ENCODE data around the gene MACROH2A1.

Gene MACROH2A1

DNA sequence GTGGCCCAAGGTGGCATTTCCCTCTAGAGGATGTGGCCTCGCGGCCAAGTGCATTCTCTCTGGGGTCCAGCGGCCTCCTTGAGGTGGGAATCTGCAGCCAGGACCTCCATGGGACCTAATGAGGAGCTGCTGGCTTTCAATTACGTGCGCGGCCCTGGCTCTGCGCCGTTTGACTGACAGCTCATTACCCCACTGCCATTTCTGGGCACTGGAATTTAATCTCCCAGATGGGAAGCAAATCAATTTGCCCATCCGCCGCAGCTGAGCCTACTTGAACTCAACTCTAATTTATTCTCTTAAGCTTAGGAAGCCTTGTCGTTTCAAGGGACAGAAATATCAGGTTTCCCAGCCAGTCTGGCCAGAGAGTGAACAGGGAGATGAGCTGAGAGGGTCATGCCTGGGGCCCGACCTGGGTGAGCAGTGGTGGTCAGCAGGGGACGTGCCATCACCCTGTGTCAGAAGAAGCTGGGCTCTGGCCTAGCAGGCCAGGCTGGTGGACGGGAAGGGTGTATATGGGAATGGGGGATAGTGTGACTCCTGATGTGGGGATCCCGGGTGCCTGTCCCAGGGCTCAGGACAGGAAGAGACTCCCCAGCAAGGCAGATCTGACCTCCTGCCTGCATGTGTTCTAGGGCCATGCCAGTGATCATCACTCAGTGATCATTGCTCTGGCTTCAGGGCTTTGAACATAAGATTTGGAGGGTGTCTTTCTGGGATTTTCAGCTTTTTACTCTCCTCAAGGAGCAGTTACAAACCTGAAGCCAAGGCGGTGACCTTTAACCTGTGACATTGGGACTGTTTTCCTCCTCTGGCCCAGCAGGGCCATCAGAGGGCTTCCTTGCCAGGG, 69.7 kb downstream of the MACROH2A1 start:
- DNase-seq: no peak

DNA sequence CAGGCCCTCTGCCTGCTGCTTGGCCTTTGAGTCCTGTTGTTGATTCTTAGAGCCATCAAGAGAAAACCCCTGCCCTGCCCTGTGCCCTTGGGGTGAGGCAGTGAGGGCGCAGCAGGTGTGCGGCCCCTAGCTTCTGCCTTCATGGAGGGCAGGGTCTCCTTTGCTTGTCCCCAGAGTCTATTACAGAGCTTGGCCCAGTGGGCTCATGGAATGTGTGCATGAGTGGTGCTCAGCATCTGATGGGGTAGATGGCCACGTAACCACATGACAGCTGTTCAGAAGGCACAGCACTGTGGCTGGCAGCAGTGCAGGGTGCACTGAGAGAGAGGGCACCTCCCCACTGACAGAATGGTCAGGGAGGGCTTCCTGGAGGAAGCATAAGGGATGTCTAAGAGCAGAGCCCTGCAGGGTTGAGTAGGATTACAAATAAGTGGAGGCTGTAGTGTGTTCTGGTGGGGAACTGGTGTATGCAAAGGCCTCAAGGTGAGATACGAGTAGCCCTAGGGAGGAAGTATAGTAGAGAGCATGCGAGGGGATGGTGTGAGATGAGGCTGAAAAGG, 70.8 kb downstream of the MACROH2A1 start:
- DNase-seq: no peak

DNA sequence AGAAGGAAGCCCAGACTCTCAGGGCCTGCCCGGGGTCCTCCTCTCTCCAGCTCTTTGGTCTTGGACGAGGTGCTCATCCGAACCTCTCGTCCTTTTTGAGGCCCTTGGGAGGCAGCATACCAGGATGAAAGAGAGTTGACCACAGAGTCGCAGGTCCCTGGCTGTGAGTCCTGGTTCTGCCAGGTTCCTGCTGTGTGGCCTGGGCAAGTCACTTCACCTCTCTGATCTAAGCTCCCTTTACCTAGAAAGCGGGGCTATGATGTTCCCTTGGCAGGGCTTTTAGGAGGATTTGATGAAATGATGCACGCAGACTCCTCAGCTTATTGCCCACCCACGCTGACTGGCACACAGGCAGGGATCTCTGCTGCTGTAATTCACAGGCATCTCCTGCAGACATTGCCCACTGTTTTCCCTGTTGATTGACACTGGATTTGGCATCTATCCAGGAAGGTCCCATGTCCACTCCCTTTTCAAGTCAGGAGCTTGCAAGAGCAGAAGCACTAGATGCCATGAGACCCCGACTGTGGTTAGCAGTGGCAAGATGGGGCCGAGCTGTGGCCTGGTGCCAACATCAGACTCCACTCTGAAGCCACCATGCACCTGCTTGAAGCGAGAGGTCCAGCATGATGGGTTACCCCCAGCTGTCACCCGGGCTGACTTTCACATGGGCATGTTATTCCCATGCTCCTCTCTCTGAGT, 71.5 kb downstream of the MACROH2A1 start:
- DNase-seq: no peak

DNA sequence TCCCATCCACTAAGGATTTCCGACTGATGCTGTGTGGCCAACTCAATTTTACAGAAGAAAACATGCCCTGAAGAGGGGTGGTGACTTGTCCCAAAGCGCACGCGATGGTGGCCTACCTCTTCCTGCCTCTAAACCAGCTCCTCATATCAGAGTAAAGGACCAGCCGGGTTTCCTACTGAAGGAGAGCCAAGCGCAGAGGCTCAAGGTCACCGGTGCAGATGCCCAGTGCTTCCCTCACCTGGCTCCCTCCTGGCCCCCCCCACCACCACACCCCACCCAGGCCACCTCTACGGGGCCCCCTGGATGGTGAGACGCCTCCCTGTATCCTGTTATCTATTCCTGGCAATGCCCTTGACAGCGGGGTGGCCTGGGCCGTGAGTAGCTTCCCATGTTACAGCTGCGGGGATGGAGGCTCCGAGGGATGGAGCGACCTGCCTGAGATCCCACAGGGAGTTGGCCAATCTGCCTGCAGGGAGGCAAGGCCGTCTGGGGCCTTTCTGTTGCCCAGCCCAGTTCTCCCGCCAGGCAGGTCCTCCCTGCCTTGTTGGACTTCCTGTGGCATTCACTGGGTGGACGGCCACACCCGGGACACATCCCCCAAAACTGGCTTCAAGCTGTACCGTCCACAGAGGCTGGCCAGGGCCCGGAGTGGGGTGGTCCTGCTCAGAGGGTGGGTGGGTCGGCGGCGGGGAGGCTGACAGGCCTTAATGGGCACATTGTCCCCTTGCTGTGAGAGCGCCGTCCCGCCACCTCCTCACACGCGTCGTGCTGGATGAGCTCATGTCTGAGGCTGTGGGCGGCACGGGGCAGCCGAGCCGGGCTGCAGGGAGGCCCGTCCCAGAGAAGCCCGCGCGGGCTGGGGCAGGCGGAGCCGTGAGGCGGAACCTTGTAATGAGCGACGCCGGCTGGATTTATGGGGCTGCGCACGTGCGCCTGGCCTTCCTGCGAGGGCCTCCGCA, 72.5 kb downstream of the MACROH2A1 start:
- DNase-seq: no peak

DNA sequence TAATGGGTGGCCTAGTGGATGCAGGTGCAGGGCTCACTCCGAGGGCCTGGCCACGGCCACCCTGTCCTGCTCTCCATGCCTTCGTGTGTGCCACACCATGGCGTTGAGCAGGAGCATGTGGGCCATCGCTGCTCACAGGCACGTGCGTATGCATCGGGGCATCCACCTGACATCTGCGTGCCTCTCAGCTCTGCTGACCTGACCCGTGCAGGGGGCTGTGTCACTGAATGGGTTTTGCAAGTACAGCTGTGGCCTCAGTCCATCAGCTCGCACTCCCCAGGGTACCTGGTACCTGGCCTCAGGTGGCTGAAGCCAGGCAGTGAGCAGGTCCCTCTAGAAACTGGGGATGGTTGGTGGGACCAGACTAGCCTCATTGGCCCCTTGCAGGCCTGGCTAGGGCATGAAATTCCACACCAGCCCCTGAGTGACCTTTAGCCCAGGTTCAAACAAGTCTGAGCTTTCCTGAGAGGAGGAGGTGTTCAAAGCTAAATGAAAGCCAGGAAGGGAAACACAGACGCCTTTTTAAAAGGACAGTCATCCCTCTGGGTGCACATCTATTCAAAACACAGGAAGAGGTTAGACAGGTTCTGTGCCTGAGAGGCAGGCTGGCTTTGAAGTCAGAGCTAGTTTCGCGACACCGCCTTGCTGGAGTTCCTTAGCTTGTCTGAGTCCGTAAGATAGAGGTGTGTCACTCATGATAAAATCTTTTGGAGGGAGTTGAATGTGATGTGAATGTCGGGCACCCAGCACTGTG, 74.0 kb downstream of the MACROH2A1 start:
- no peak for DNase-seq

GRCh38 chr5:135324160-135324559, 74.9 kb downstream of the MACROH2A1 start:
- DNase-seq: no peak

GRCh38 chr5:135323701-135324132, 75.3 kb downstream of the MACROH2A1 start:
- DNase-seq: no peak

GRCh38 chr5:135323227-135323626, 75.8 kb downstream of the MACROH2A1 start:
- no peak for DNase-seq

- no peak for DNase-seq
These were observed 76.3 kb downstream of the MACROH2A1 start for GRCh38 chr5:135322744-135323143.

GRCh38 chr5:135322271-135322670, 76.8 kb downstream of the MACROH2A1 start:
- DNase-seq: no peak

DNA sequence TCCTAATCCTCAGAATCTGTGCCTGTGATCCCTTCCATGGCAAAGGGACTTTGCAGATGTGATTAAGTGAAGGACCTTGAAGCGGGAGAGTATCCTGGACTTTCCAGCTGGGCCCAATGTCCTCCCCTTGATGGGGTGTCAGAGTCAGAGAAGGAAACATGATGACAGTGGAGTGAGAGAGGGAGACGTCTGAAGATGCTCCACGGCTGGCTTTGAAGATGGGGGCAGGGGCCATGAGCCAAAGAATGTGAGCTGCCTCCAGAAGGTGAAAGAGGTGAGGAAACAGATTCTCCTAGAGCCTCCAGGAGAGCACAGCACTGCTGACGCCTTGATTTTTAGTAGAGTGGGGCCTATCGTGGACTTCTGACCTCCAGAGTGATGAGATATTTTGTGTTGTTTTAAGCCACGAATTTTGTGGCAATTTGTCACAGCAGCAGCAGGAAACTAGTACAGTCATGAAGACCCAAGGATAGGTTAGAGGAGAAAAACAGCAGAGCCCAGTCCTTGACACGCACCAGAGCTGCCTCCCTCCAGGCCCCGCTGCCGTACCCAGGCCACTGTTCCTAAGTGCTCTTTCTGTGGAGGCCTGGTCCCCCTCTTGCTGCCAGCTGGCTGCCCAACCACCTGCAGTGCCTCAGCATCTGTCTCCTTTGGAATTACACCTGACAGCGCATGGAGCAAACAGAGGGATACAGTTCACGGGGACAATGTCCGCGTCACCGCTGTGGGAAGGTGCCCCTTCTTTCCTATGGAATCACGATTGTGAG, 78.1 kb downstream of the MACROH2A1 start:
- DNase-seq: no peak

- DNase-seq: no peak
These were observed 79.0 kb downstream of the MACROH2A1 start for GRCh38 chr5:135319928-135320606.

GRCh38 chr5:135319458-135319857, 79.6 kb downstream of the MACROH2A1 start:
- no peak for DNase-seq

GRCh38 chr5:135318924-135319323, 80.1 kb downstream of the MACROH2A1 start:
- no peak for DNase-seq

GRCh38 chr5:135318037-135318436, 81.0 kb downstream of the MACROH2A1 start:
- DNase-seq: no peak

- no peak for DNase-seq
These were observed 81.7 kb downstream of the MACROH2A1 start for GRCh38 chr5:135317286-135317685.

- no peak for DNase-seq
These were observed 83.6 kb downstream of the MACROH2A1 start for GRCh38 chr5:135315386-135315785.

DNA sequence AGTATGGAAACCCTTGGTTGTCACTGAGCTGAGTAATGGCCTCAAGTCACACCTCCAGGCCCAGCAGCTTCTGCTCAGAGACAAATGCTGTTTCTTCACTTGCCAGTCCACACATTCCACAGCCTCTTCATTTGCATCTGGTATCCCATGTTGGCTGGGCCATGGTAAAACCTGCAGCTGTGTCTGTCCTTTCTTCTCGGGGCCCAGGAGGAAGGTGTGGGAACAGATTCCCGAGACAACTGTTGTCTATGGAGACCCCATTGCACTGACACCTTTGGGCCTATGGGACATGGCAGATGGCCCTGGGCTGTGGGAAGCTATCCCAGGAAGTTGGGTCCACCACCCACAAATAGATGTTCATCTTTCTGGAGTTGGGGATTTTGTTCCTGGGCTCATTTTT, 85.1 kb downstream of the MACROH2A1 start:
- no peak for DNase-seq

- DNase-seq: no peak
These were observed 85.6 kb downstream of the MACROH2A1 start for GRCh38 chr5:135313405-135313804.

DNA sequence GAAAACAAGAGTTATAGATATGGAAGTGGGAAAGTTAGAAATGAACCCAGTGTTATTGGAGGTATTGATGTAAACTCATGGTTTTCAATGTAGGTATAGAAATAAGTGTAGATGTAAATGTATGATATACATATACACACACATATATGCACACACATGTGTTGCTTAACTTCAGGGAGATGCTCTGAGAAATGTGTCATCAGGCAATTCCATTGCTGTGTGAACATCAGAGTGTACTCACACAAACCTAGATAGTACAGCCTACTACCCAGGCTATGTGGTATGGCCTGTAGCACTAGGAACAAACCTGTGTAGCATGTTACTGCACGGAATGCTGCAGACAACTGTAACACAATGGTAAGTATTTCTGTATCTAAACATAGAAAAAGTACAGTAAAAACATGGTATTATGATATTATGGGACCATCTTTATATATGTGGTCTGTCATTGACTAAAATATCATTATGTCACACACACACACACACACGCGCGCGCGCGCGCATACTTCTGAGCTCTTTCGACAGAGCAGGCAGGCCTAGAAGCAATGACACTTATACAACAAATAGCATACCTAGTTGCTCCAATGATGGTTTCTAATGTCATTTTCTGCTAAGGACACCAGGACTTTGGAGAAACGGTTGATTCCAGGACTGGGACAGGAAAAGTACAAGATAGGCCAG, 86.6 kb downstream of the MACROH2A1 start:
- DNase-seq: no peak
